GM12878 (cell line): ENCODE results near the gene FXYD3. TPM values are rescaled to one million over a fixed set of nuclear protein-coding genes. Genes with fewer than 3 reads are reported as not detected.

ENCODE experiments used
- ATAC-seq: fragments of 200-7000 bp; cut with Tn5 transposase; 3 replicates; pipeline ENCODE4 v1.9.1; 2020; ENCODE audit warnings: mild to moderate bottlenecking, moderate library complexity
- BruUV-seq: library from RNA; stranded (reverse); fragments of 400-500 nt; replicated peaks from 2 replicates; lab custom pipeline; 2021; lab: Mats Ljungman, UMichigan
- CTCF ChIA-PET: fragments of 300-600 bp; sonication (Branson Sonifier 250); formaldehyde crosslinking; extraction: SDS; loops from one replicate; lab custom pipeline; 2021; ENCODE audit warnings: inconsistent platforms; lab: Yijun Ruan, JAX
- POLR2A ChIA-PET: fragments of 350-600 bp; formaldehyde crosslinking; extraction: SDS; loops from one replicate; lab custom pipeline; 2021; ENCODE audit warnings: inconsistent platforms; lab: Charles Lee
- RAD21 ChIA-PET: fragments of 300-600 bp; sonication (Branson Sonifier 250); formaldehyde crosslinking; loops from one replicate; lab custom pipeline; 2023; ENCODE audit warnings: antibody characterized with exemption; ENCODE audit not compliant: unreplicated experiment; lab: Charles Lee
- SMC1A ChIA-PET: fragments of 300-600 bp; sonication (Branson Sonifier 250); formaldehyde crosslinking; loops from one replicate; lab custom pipeline; 2023; ENCODE audit not compliant: unreplicated experiment, uncharacterized antibody; lab: Charles Lee
- DNase-seq: peaks from one replicate; pipeline ENCODE4 v3.0.0-alpha.2; 2011; ENCODE audit warnings: low read depth, low spot score
- FAIRE-seq: peaks from 3 replicates; lab custom pipeline; 2011; peaks lifted over from hg19 to GRCh38; lab: Jason Lieb, UNC
- H2AFZ ChIP-seq: 2 replicates; pipeline ENCODE4 v1.6.0; 2011; ENCODE audit warnings: low read depth, low read length, control low read depth; ENCODE audit not compliant: control insufficient read depth
- H3K27ac ChIP-seq: 2 replicates; pipeline ENCODE4 v1.5.1; 2011; ENCODE audit warnings: control low read depth; ENCODE audit not compliant: control insufficient read depth, insufficient read depth
- H3K27me3 ChIP-seq, 2 experiments: replicated peaks in 1 of 2; 2 replicates each; pipeline versions ENCODE4 v1.6.0 to v1.6.1; 2011; ENCODE audit warnings: low read length in 1 of 2; ENCODE audit not compliant: control insufficient read depth in 2 of 2, insufficient read depth in 2 of 2
- H3K36me3 ChIP-seq, 2 experiments: 2 replicates each; pipeline ENCODE4 v1.5.1; 2011; ENCODE audit warnings: low read length in 1 of 2; ENCODE audit not compliant: control insufficient read depth in 2 of 2, insufficient read depth in 2 of 2
- H3K4me1 ChIP-seq: 2 replicates; pipeline ENCODE4 v1.6.1; 2011; ENCODE audit warnings: mild to moderate bottlenecking, low read length, moderate library complexity, mixed read lengths; ENCODE audit not compliant: control insufficient read depth, insufficient read depth
- H3K4me2 ChIP-seq: 2 replicates; pipeline ENCODE4 v1.6.0; 2011; ENCODE audit warnings: control low read depth; ENCODE audit not compliant: control insufficient read depth, insufficient read depth
- H3K4me3 ChIP-seq: fragments of 200-600 bp; sonication (generic); 2 replicates; pipeline ENCODE4 v1.5.1; 2016
- H3K79me2 ChIP-seq: 2 replicates; pipeline ENCODE4 v1.6.0; 2011; ENCODE audit warnings: low read length; ENCODE audit not compliant: control insufficient read depth, insufficient read depth
- H3K9ac ChIP-seq: 2 replicates; pipeline ENCODE4 v1.8.0; 2011; ENCODE audit warnings: low read length, control low read depth, mixed read lengths; ENCODE audit not compliant: control insufficient read depth, insufficient read depth
- H3K9me3 ChIP-seq: replicated peaks from 3 replicates; pipeline ENCODE4 v1.5.1; 2011; ENCODE audit warnings: mild to moderate bottlenecking, low read length; ENCODE audit not compliant: control insufficient read depth, insufficient read depth
- H4K20me1 ChIP-seq: 2 replicates; pipeline ENCODE4 v1.6.0; 2011; ENCODE audit not compliant: control insufficient read depth, insufficient read depth
- ATF3 ChIP-seq: IDR thresholded peaks from 2 replicates; pipeline ENCODE4 v1.6.1; 2011; ENCODE audit warnings: low read depth, mild to moderate bottlenecking, low read length, moderate library complexity, borderline replicate concordance; ENCODE audit errors: extremely low read depth
- ATF7 ChIP-seq: fragments of 450-650 bp; IDR thresholded peaks from 2 replicates; pipeline ENCODE4 v1.6.1; 2016; ENCODE audit warnings: low read depth, mild to moderate bottlenecking
- BCL3 ChIP-seq: IDR thresholded peaks from 2 replicates; pipeline ENCODE4 v1.6.1; 2011; ENCODE audit warnings: borderline replicate concordance, low read depth, mild to moderate bottlenecking, moderate library complexity, low read length; ENCODE audit not compliant: insufficient read depth, poor library complexity, severe bottlenecking
- BMI1 ChIP-seq: fragments of 450-650 bp; IDR thresholded peaks from 2 replicates; pipeline ENCODE4 v1.6.1; 2016; ENCODE audit warnings: mild to moderate bottlenecking, moderate library complexity, borderline replicate concordance
- CREB1 ChIP-seq: IDR thresholded peaks from 2 replicates; pipeline ENCODE4 v1.6.1; 2012; ENCODE audit warnings: low read depth, mild to moderate bottlenecking, inconsistent platforms
- EP300 ChIP-seq, 2 experiments: fragments of 150-350 bp in 1 of 2; IDR thresholded peaks; 2 replicates each; pipeline ENCODE4 v1.6.1; 2011 to 2012; ENCODE audit warnings: low read depth in 2 of 2, low read length in 2 of 2, borderline replicate concordance in 1 of 2, improper control_type of control experiment in 1 of 2, inconsistent platforms in 1 of 2; ENCODE audit not compliant: control insufficient read depth in 1 of 2
- IKZF2 ChIP-seq, 2 experiments: fragments of 450-650 bp; IDR thresholded peaks; 2 replicates each; pipeline ENCODE4 v1.6.1; 2017; ENCODE audit warnings: mild to moderate bottlenecking in 2 of 2, moderate library complexity in 2 of 2
- KDM1A ChIP-seq: fragments of 200-600 bp; sonication (generic); IDR thresholded peaks from 2 replicates; pipeline ENCODE4 v1.6.1; 2016; ENCODE audit warnings: borderline replicate concordance
- NBN ChIP-seq: fragments of 450-650 bp; IDR thresholded peaks from 2 replicates; pipeline ENCODE4 v1.6.1; 2016
- RFX5 ChIP-seq: IDR thresholded peaks from 2 replicates; pipeline ENCODE4 v1.6.1; 2011; ENCODE audit warnings: low read depth, low read length, improper control_type of control experiment
- SREBF1 ChIP-seq: IDR thresholded peaks from 2 replicates; pipeline ENCODE4 v1.6.1; 2012; ENCODE audit warnings: mild to moderate bottlenecking, low read length
- SREBF2 ChIP-seq: IDR thresholded peaks from 2 replicates; pipeline ENCODE4 v1.6.1; 2012; ENCODE audit warnings: mild to moderate bottlenecking, low read length
- WGBS: methylation state at CpG from one replicate; pipeline ENCODE4 v1.1.6; 2016; ENCODE audit warnings: low lambda C conversion rate; ENCODE audit not compliant: insufficient replicate concordance, insufficient coverage; ENCODE audit errors: missing lambda C conversion rate; 5-methylcytosine and 5-hydroxymethylcytosine counted together
- in situ Hi-C: fragments of 300-500 bp; cut with MboI; formaldehyde crosslinking; loops from 9 replicates; pipeline ENCODE4 v1.14.3; 2018; ENCODE audit warnings: mixed read lengths
- intact Hi-C: fragments of 100-400 bp; cut with micrococcal nuclease; formaldehyde crosslinking; loops from one replicate; pipeline ENCODE4 v1.14.2; 2022; ENCODE audit not compliant: unreplicated experiment
- polyA plus RNA-seq, 11 experiments: library from polyadenylated mRNA; depleted of rRNA in 4 of 11; unstranded in 6 of 11; stranded (reverse) in 5 of 11; fragments of >200 nt; fragmentation: Nextera tagmentation in 4 of 11; fragmentation: Illumina TruSeq in 1 of 11; extraction: Ambion mirVana in 4 of 11; extraction: Trizol in 1 of 11; gene quantifications; 1 replicate in 1 of 11; 2 replicates in 10 of 11; pipeline versions ENCODE4 v1.2.1 to v1.2.3, GENCODE V29; 2011 to 2016; ENCODE audit warnings: inconsistent platforms in 2 of 11, missing spikeins in 2 of 11, low read depth in 1 of 11
- total RNA-seq, 4 experiments: library from RNA; depleted of rRNA in 3 of 4; stranded (reverse); fragments of >200 nt in 3 of 4; fragmentation: Illumina TruSeq in 1 of 4; extraction: Trizol in 1 of 4; gene quantifications; 2 replicates each; pipeline versions ENCODE4 v1.2.1 to v1.2.3, GENCODE V29; 2013 to 2021

Gene FXYD3
- total and polyA plus RNA-seq, 10 of the 15 experiments (the other 5 are each of a cell fraction or from before 2014, with no cell fraction given), result 0.09 to 0.44 TPM; not detected in 8

GRCh38 chr19:35144600-35145436 is 29.2 kb downstream of the FXYD3 start:
- CTCF ChIA-PET, result interaction anchor here (0.8 to 1.8 kb wide), 4 partner anchors 21 to 78 kb away, joined by 3 to 6 read pairs (median 4); no protein-coding TSS in a partner anchor

More at GRCh38 chr19:35144600-35145436, 29.2 kb downstream of the FXYD3 start:
- ChIA-PET POLR2A (no interaction called here), RAD21 (interaction anchor here (0.6 kb wide), 1 partner anchor 175 kb away, joined by 7 read pairs; no protein-coding TSS in a partner anchor), SMC1A (interaction anchor here (0.6 to 1.3 kb wide), 4 partner anchors 59 to 314 kb away, joined by 3 read pairs; no protein-coding TSS in a partner anchor)
- DNase-seq, result no peak
- H3K27me3 ChIP-seq, result peaks cover 2 to 5% of the 10 kb centered on the region in 2 experiments; a peak in 2 of 4 replicates
- no peak overlapping the region for H3K4me2 ChIP-seq
- TF ChIP-seq BCL3, result no peak
- TF ChIP-seq EP300 (IDR thresholded peaks at IDR 0.05; ENCODE audit: borderline replicate concordance in 1 of 2, control insufficient read depth in 1 of 2, low read depth in 2 of 2, low read length in 2 of 2), result no peak
- no peak for TF ChIP-seq SREBF1
- TF ChIP-seq SREBF2, result no peak
- TF ChIP-seq CREB1, result no peak
- no peak for TF ChIP-seq NBN
- peak; percentile 71 for TF ChIP-seq BMI1
- TF ChIP-seq IKZF2 (IDR thresholded peaks at IDR 0.05), result no peak
- no peak for TF ChIP-seq ATF7
- peak; percentile 42; the same call in 1 of the 2 replicates for TF ChIP-seq RFX5
- no peak for TF ChIP-seq ATF3
- TF ChIP-seq KDM1A, result no peak
- H3K27ac ChIP-seq, result no peak overlapping the region
- peaks cover 13% of the 10 kb centered on the region for H3K4me1 ChIP-seq
- WGBS, result 13% methylated on average over 13 of the region's 15 CpGs
- no peaks in the 10 kb centered on the region for H3K79me2 ChIP-seq
- no peaks in the 10 kb centered on the region for H3K36me3 ChIP-seq
- FAIRE-seq, result no peak
- no peak overlapping the region for H2AFZ ChIP-seq
- H4K20me1 ChIP-seq, result no peaks in the 10 kb centered on the region
- H3K4me3 ChIP-seq, result no peak overlapping the region
- H3K9me3 ChIP-seq, result no peaks in the 10 kb centered on the region
- in situ Hi-C loops (no loop called here), intact Hi-C loops (loop anchor here (5.0 kb wide), 1 partner anchor 102 kb away; the partner anchor contains the start of gene LSR)
- ATAC-seq, result no peak
- no TSS peak for BruUV-seq
- no peak overlapping the region for H3K9ac ChIP-seq
